NCI-H524 (cell line): Measurements from ENCODE around the gene UBXN11.
"Not testable (repeated sequence)": the region's sequence is repeated elsewhere in the genome, so short reads cannot be mapped to it uniquely, and the experiment has no call there.

ENCODE experiments used
- DNase-seq, 2 experiments: peaks; one replicate each; lab custom pipeline; 2025; lab: John Stamatoyannopoulos, UW

UBXN11 gene

GRCh38 chr1:26305667-26306289 is 658 bp downstream of the UBXN11 start:
- DNase-seq: no peak

GRCh38 chr1:26302733-26303405 is 3.6 kb downstream of the UBXN11 start:
- no peak for DNase-seq

GRCh38 chr1:26300578-26301275 is 5.7 kb downstream of the UBXN11 start:
- DNase-seq: no peak

GRCh38 chr1:26297791-26298124 is 8.7 kb downstream of the UBXN11 start:
- DNase-seq: no peak

- DNase-seq: no peak
These were observed 9.2 kb downstream of the UBXN11 start for GRCh38 chr1:26297057-26297790.

GRCh38 chr1:26296340-26297056 is 9.9 kb downstream of the UBXN11 start:
- DNase-seq: no peak

- DNase-seq: no peak
These were observed 11.0 kb downstream of the UBXN11 start for GRCh38 chr1:26295194-26296138.

- no peak for DNase-seq
These were observed 12.4 kb downstream of the UBXN11 start for GRCh38 chr1:26293911-26294463.

GRCh38 chr1:26292735-26293134 is 13.7 kb downstream of the UBXN11 start:
- not testable (repeated sequence) for DNase-seq

GRCh38 chr1:26291939-26292338 is 14.5 kb downstream of the UBXN11 start:
- DNase-seq: no peak

- no peak for DNase-seq
These were observed 15.0 kb downstream of the UBXN11 start for GRCh38 chr1:26291433-26291832.

- no peak for DNase-seq
These were observed 15.6 kb downstream of the UBXN11 start for GRCh38 chr1:26290882-26291261.

GRCh38 chr1:26290122-26290881 is 16.1 kb downstream of the UBXN11 start:
- DNase-seq: no peak

GRCh38 chr1:26289158-26290059 is 17.0 kb downstream of the UBXN11 start:
- DNase-seq: peak; percentile 57 to 85

- peak in 1 of 2 experiments; percentile 39 for DNase-seq
These were observed 18.0 kb downstream of the UBXN11 start for GRCh38 chr1:26288311-26288941.

- DNase-seq: no peak
These were observed 18.6 kb downstream of the UBXN11 start for GRCh38 chr1:26287811-26288210.

- peak; percentile 74 to 88 for DNase-seq
These were observed 19.3 kb downstream of the UBXN11 start for GRCh38 chr1:26287033-26287711.

- no peak for DNase-seq
These were observed 20.4 kb downstream of the UBXN11 start for GRCh38 chr1:26286064-26286416.
